HEK293 (cell line): ENCODE measurements around the gene SULT1C2.

ENCODE experiments used
- CTCF ChIA-PET: fragments of 350-600 bp; formaldehyde crosslinking; extraction: SDS; loops from one replicate; lab custom pipeline; 2021; ENCODE audit warnings: antibody characterized with exemption; lab: Yijun Ruan, JAX
- POLR2A ChIA-PET: fragments of 300-600 bp; formaldehyde crosslinking; extraction: SDS; loops from one replicate; lab custom pipeline; 2020; ENCODE audit warnings: antibody characterized with exemption, inconsistent platforms; lab: Yijun Ruan, JAX
- H3K27ac ChIP-seq: fragments of 200-500 bp; sonication (Bioruptor generic); 2 replicates; pipeline ENCODE4 v1.5.1; 2014; ENCODE audit warnings: low read depth, low read length, control low read depth, inconsistent platforms; ENCODE audit errors: extremely low read depth
- H3K36me3 ChIP-seq, 2 experiments: fragments of 200-500 bp in 1 of 2; sonication (Bioruptor generic) in 1 of 2; 1 replicate in 1 of 2; 2 replicates in 1 of 2; pipeline ENCODE4 v1.5.1; 2014 to 2017; ENCODE audit warnings: inconsistent platforms in 2 of 2, low read length in 2 of 2; ENCODE audit not compliant: control insufficient read depth in 2 of 2, insufficient read depth in 1 of 2
- H3K4me1 ChIP-seq: fragments of 200-500 bp; sonication (Bioruptor generic); 2 replicates; pipeline ENCODE4 v1.5.1; 2014; ENCODE audit warnings: mild to moderate bottlenecking, low read length, inconsistent platforms; ENCODE audit not compliant: control insufficient read depth, insufficient read depth
- H3K4me3 ChIP-seq: 2 replicates; pipeline ENCODE4 v1.5.1; 2011; ENCODE audit warnings: low read depth, mild to moderate bottlenecking, control low read depth, low read length, moderate library complexity
- H3K9me3 ChIP-seq: fragments of 200-500 bp; sonication (Bioruptor generic); 2 replicates; pipeline ENCODE4 v1.5.1; 2014; ENCODE audit warnings: low read depth, low read length, inconsistent platforms; ENCODE audit not compliant: control insufficient read depth, insufficient read depth
- YY2 ChIP-seq: fragments of 450-650 bp; formaldehyde crosslinking; IDR thresholded peaks from 2 replicates; pipeline ENCODE4 v1.5.1; 2016; ENCODE audit warnings: missing biosample characterization, missing genetic modification characterization
- ZBTB26 ChIP-seq: fragments of 450-650 bp; formaldehyde crosslinking; optimal IDR thresholded peaks from 2 replicates; pipeline ENCODE3; 2016; ENCODE audit warnings: missing biosample characterization, mild to moderate bottlenecking, missing genetic modification characterization
- ZNF121 ChIP-seq: fragments of 450-650 bp; formaldehyde crosslinking; IDR thresholded peaks from 2 replicates; pipeline ENCODE4 v1.5.1; 2016; ENCODE audit warnings: missing biosample characterization, missing genetic modification characterization
- ZNF169 ChIP-seq: fragments of 450-650 bp; formaldehyde crosslinking; IDR thresholded peaks from 2 replicates; pipeline ENCODE4 v1.5.1; 2016; ENCODE audit warnings: missing biosample characterization, missing genetic modification characterization
- ZNF19 ChIP-seq: fragments of 450-650 bp; formaldehyde crosslinking; IDR thresholded peaks from 2 replicates; pipeline ENCODE4; 2016; ENCODE audit warnings: missing biosample characterization, missing genetic modification characterization, low read depth
- ZNF548 ChIP-seq: fragments of 450-650 bp; formaldehyde crosslinking; IDR thresholded peaks from 2 replicates; pipeline ENCODE4 v1.5.1; 2016; ENCODE audit warnings: missing biosample characterization, missing genetic modification characterization
- ZNF704 ChIP-seq: fragments of 450-650 bp; formaldehyde crosslinking; IDR thresholded peaks from 2 replicates; pipeline ENCODE4 v1.5.1; 2016; ENCODE audit warnings: missing biosample characterization, missing genetic modification characterization
- ZNF837 ChIP-seq: fragments of 450-650 bp; formaldehyde crosslinking; IDR thresholded peaks from 2 replicates; pipeline ENCODE4 v1.5.1; 2016; ENCODE audit warnings: missing biosample characterization, missing genetic modification characterization
- ZNF843 ChIP-seq: fragments of 450-650 bp; formaldehyde crosslinking; IDR thresholded peaks from 2 replicates; pipeline ENCODE4 v1.5.1; 2016; ENCODE audit warnings: missing biosample characterization, missing genetic modification characterization
- ZSCAN23 ChIP-seq: fragments of 450-650 bp; formaldehyde crosslinking; IDR thresholded peaks from 2 replicates; pipeline ENCODE4 v1.5.1; 2016; ENCODE audit warnings: missing biosample characterization, missing genetic modification characterization
- TF ChIP-seq, protein P1 (sequence below): fragments of 450-650 bp; formaldehyde crosslinking; IDR thresholded peaks from 2 replicates; pipeline ENCODE4 v1.5.1; 2016; ENCODE audit warnings: missing biosample characterization, missing genetic modification characterization
- TF ChIP-seq, protein P2 (sequence below): fragments of 450-650 bp; formaldehyde crosslinking; IDR thresholded peaks from 2 replicates; pipeline ENCODE4 v1.5.1; 2016; ENCODE audit warnings: missing biosample characterization, missing genetic modification characterization

The SULT1C2 gene

DNA sequence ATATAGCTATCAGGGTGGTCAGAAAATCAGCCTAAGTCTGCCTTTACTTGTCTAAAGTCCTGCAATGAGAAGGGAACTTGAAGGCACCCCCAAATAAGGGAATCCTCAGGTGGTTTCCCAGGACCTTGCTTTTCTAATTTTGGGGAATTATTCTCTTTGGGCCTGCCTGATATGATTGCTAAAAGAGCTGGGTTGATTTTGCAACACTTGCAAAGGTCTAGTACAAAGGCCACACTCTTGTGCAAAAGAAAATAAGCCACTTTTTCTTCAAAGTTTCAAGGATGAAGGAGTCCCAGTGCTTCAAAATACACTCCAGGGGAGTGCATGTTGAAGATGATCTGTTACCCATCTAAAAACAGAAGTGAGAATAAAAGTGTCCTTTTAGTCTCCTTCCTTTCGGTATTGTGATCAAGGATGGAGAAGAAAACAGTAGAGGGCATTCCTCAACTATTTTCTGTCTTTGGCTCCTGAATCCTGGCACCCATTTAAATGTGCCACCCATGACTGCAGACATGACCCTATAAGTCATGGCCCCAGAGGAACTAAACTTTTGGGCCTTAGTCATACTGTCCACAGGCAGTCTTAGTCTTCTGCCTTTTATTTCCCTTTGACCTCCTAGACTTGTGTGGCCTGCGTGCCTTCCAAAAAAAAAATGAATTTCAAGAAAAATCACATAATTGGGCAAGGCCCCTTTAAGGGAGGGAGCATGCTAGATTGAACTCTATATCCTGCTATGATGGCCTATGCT is 43.9 kb upstream of the SULT1C2 start:
- no peaks in the 10 kb centered on the region for H3K4me1 ChIP-seq
- POLR2A ChIA-PET, result no interaction called here
- TF ChIP-seq ZNF548 (tag by site-specific recombination) (no peak), YY2 (tag by site-specific recombination) (no peak)
- no peaks in the 10 kb centered on the region for H3K36me3 ChIP-seq
- CTCF ChIA-PET, result no interaction called here
- no peak overlapping the region for H3K27ac ChIP-seq
- no peaks in the 10 kb centered on the region for H3K9me3 ChIP-seq
- no peak overlapping the region for H3K4me3 ChIP-seq

GRCh38 chr2:108253106-108253505 is 35.6 kb upstream of the SULT1C2 start:
- no peaks in the 10 kb centered on the region for H3K36me3 ChIP-seq
- no peak for TF ChIP-seq ZNF837 (tag by site-specific recombination)
- TF ChIP-seq, all 188 proteins: peak for 0
- Histone ChIP-seq H3K9me3 (no peaks in the 10 kb centered on the region), H3K4me1 (no peaks in the 10 kb centered on the region), H3K27ac (no peak overlapping the region), H3K4me3 (no peak overlapping the region)
- CTCF ChIA-PET, result no interaction called here
- POLR2A ChIA-PET, result no interaction called here

GRCh38 chr2:108257757-108258331 is 30.9 kb upstream of the SULT1C2 start:
- Histone ChIP-seq H3K9me3 (no peaks in the 10 kb centered on the region), H3K4me3 (no peak overlapping the region), H3K4me1 (no peaks in the 10 kb centered on the region), H3K36me3 (no peaks in the 10 kb centered on the region)
- POLR2A ChIA-PET, result no interaction called here
- CTCF ChIA-PET, result no interaction called here
- TF ChIP-seq ZNF169 (tag by site-specific recombination) (no peak), ZNF19 (tag by site-specific recombination) (no peak), ZNF704 (tag by site-specific recombination) (no peak), ZNF843 (tag by site-specific recombination) (no peak), ZSCAN23 (no peak), ZBTB26 (no peak), ZNF121 (tag by site-specific recombination) (no peak)
- TF ChIP-seq, protein P1, sequence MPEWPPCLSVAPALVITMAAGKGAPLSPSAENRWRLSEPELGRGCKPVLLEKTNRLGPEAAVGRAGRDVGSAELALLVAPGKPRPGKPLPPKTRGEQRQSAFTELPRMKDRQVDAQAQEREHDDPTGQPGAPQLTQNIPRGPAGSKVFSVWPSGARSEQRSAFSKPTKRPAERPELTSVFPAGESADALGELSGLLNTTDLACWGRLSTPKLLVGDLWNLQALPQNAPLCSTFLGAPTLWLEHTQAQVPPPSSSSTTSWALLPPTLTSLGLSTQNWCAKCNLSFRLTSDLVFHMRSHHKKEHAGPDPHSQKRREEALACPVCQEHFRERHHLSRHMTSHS (tag by site-specific recombination), result no peak
- TF ChIP-seq, protein P2, sequence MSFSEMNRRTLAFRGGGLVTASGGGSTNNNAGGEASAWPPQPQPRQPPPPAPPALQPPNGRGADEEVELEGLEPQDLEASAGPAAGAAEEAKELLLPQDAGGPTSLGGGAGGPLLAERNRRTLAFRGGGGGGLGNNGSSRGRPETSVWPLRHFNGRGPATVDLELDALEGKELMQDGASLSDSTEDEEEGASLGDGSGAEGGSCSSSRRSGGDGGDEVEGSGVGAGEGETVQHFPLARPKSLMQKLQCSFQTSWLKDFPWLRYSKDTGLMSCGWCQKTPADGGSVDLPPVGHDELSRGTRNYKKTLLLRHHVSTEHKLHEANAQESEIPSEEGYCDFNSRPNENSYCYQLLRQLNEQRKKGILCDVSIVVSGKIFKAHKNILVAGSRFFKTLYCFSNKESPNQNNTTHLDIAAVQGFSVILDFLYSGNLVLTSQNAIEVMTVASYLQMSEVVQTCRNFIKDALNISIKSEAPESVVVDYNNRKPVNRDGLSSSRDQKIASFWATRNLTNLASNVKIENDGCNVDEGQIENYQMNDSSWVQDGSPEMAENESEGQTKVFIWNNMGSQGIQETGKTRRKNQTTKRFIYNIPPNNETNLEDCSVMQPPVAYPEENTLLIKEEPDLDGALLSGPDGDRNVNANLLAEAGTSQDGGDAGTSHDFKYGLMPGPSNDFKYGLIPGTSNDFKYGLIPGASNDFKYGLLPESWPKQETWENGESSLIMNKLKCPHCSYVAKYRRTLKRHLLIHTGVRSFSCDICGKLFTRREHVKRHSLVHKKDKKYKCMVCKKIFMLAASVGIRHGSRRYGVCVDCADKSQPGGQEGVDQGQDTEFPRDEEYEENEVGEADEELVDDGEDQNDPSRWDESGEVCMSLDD (tag by site-specific recombination), result no peak
- TF ChIP-seq, all 188 proteins: peak for 0
- H3K27ac ChIP-seq, result no peak overlapping the region
